Tibial nerve (tissue), 4 donors: ENCODE results near the gene TOM1L2. TPM values are rescaled to one million over a fixed set of nuclear protein-coding genes. Genes with fewer than 3 reads are reported as not detected.

ENCODE experiments used
- DNase-seq, 2 donors: peaks; one replicate each; pipeline ENCODE4 v3.0.0-alpha.2; 2019; ENCODE audit warnings: low spot score in 2 of 2
- H3K27ac ChIP-seq, 4 donors: fragments of 200-600 bp; sonication (generic) in 3 of 4; one replicate each; pipeline ENCODE4 v1.5.1; 2017 to 2019; ENCODE audit warnings: mild to moderate bottlenecking in 1 of 4
- H3K27me3 ChIP-seq, 2 donors: fragments of 200-600 bp; sonication (generic) in 1 of 2; one replicate each; pipeline versions ENCODE4 v1.5.1 to v1.6.0; 2017 to 2019
- H3K36me3 ChIP-seq, 3 donors: fragments of 200-600 bp; sonication (generic); one replicate each; pipeline ENCODE4 v1.5.1; 2018 to 2019
- H3K4me1 ChIP-seq, 4 donors: fragments of 200-600 bp; sonication (generic) in 3 of 4; one replicate each; pipeline ENCODE4 v1.5.1; 2017 to 2019
- H3K4me3 ChIP-seq, 4 donors: fragments of 200-600 bp; sonication (generic) in 3 of 4; one replicate each; pipeline ENCODE4 v1.5.1; 2017 to 2019; ENCODE audit warnings: mild to moderate bottlenecking in 1 of 4, moderate library complexity in 1 of 4
- H3K9me3 ChIP-seq, 4 donors: fragments of 200-600 bp; sonication (generic) in 3 of 4; one replicate each; pipeline ENCODE4 v1.5.1; 2017 to 2019
- CTCF ChIP-seq, 5 experiments: fragments of 200-600 bp in 3 of 5; fragments of 450-650 bp in 2 of 5; sonication (generic) in 3 of 5; IDR thresholded peaks; one replicate each; pipeline ENCODE4 v1.5.1; 2016 to 2019; ENCODE audit warnings: antibody characterized with exemption in 5 of 5, mild to moderate bottlenecking in 3 of 5, moderate library complexity in 2 of 5
- EP300 ChIP-seq, 2 donors: sonication (generic); formaldehyde crosslinking; IDR thresholded peaks; one replicate each; pipeline ENCODE4 v1.6.1; 2017; ENCODE audit warnings: antibody characterized with exemption in 2 of 2, mild to moderate bottlenecking in 1 of 2
- POLR2A ChIP-seq, 2 donors: fragments of 450-650 bp; IDR thresholded peaks; one replicate each; pipeline ENCODE4 v1.6.1; 2017; ENCODE audit warnings: antibody characterized with exemption in 2 of 2, mild to moderate bottlenecking in 2 of 2, moderate library complexity in 2 of 2
- WGBS, 2 donors: methylation state at CpG; one replicate each; pipeline ENCODE4 v1.1.5; 2018; 5-methylcytosine and 5-hydroxymethylcytosine counted together
- total RNA-seq, 4 donors: library from RNA; depleted of rRNA; stranded (reverse); fragments of >200 nt; gene quantifications; one replicate each; pipeline ENCODE4 v1.1.0, GENCODE V29; 2016

The TOM1L2 gene
- total RNA-seq, 4 donors from 2014 or later: 83.4 to 109 (median 96.8) TPM

- H3K27me3 ChIP-seq: no peaks in the 10 kb centered on the region
- 87 to 92% methylated on average over 8 of the region's 8 CpGs for WGBS, 2 donors
- H3K9me3 ChIP-seq: no peaks in the 10 kb centered on the region
- no peak for TF ChIP-seq POLR2A (IDR thresholded peaks at IDR 0.05)
- TF ChIP-seq CTCF (IDR thresholded peaks at IDR 0.05): no peak
- TF ChIP-seq EP300 (IDR thresholded peaks at IDR 0.05): no peak
- H3K36me3 ChIP-seq: peaks cover 2 to 86% (median 9%) of the 10 kb centered on the region in 3 donors
- H3K4me3 ChIP-seq: no peak overlapping the region
- DNase-seq: no peak
- H3K27ac ChIP-seq: peak overlapping the region in 1 of 4 donors; percentile 32
- peaks cover 0 to 50% (median 27%) of the 10 kb centered on the region in 4 donors for H3K4me1 ChIP-seq
Observed at GRCh38 chr17:17880577-17881196, 91.5 kb downstream of the TOM1L2 start.

GRCh38 chr17:17877529-17878358, 94.5 kb downstream of the TOM1L2 start:
- Histone ChIP-seq H3K4me3 (no peak overlapping the region), H3K27me3 (no peaks in the 10 kb centered on the region), H3K27ac (peak overlapping the region; percentile 60 to 87 (median 83)), H3K9me3 (no peaks in the 10 kb centered on the region), H3K4me1 (peaks cover 0 to 70% (median 30%) of the 10 kb centered on the region in 4 donors), H3K36me3 (peaks cover 2 to 71% (median 5%) of the 10 kb centered on the region in 3 donors)
- WGBS, 2 donors: 24 to 28% methylated on average over 14 of the region's 14 CpGs
- peak; percentile 36 to 44 for DNase-seq
- no peak for TF ChIP-seq POLR2A (IDR thresholded peaks at IDR 0.05)
- TF ChIP-seq CTCF (IDR thresholded peaks at IDR 0.05): peak in 1 of 5 experiments; percentile 5
- peak in 1 of 2 donors; percentile 51 for TF ChIP-seq EP300 (IDR thresholded peaks at IDR 0.05)

GRCh38 chr17:17876959-17877528, 95.2 kb downstream of the TOM1L2 start:
- WGBS, 2 donors: 41 to 48% methylated on average over 5 to 6 of the region's 6 CpGs
- Histone ChIP-seq H3K9me3 (no peaks in the 10 kb centered on the region), H3K36me3 (peaks cover 0 to 69% (median 0%) of the 10 kb centered on the region in 3 donors), H3K4me3 (no peak overlapping the region), H3K27me3 (no peaks in the 10 kb centered on the region), H3K4me1 (peaks cover 0 to 76% (median 30%) of the 10 kb centered on the region in 4 donors), H3K27ac (peak overlapping the region; percentile 60 to 87 (median 83))
- TF ChIP-seq POLR2A (IDR thresholded peaks at IDR 0.05): no peak
- TF ChIP-seq CTCF (IDR thresholded peaks at IDR 0.05): no peak
- no peak for TF ChIP-seq EP300 (IDR thresholded peaks at IDR 0.05)
- DNase-seq: peak in 1 of 2 donors; percentile 30

GRCh38 chr17:17874478-17874877, 97.7 kb downstream of the TOM1L2 start:
- Histone ChIP-seq H3K36me3 (peaks cover 0 to 44% (median 0%) of the 10 kb centered on the region in 3 donors), H3K27ac (peak overlapping the region in 2 of 4 donors; percentile 43 to 61), H3K27me3 (no peaks in the 10 kb centered on the region), H3K4me3 (no peak overlapping the region), H3K4me1 (peaks cover 0 to 78% (median 30%) of the 10 kb centered on the region in 4 donors), H3K9me3 (no peaks in the 10 kb centered on the region)
- no peak for DNase-seq
- TF ChIP-seq CTCF (IDR thresholded peaks at IDR 0.05) (no peak), EP300 (IDR thresholded peaks at IDR 0.05) (no peak), POLR2A (IDR thresholded peaks at IDR 0.05) (no peak)
- WGBS, 2 donors: 0% methylated on average over 1 of the region's 1 CpG
